A673 (cell line): ENCODE data around the gene GOLGA6L2. TPM values are rescaled to one million over a fixed set of nuclear protein-coding genes. Genes with fewer than 3 reads are reported as not detected.
"Not testable (repeated sequence)": the region's sequence is repeated elsewhere in the genome, so short reads cannot be mapped to it uniquely, and the experiment has no call there.

ENCODE experiments used
- BruUV-seq: library from RNA; stranded (reverse); fragments of 400-500 nt; replicated peaks from 2 replicates; lab custom pipeline; 2021; lab: Mats Ljungman, UMichigan
- CTCF ChIA-PET: fragments of 300-600 bp; sonication (Branson Sonifier 250); formaldehyde crosslinking; loops from one replicate; lab custom pipeline; 2022; ENCODE audit warnings: antibody characterized with exemption; lab: Charles Lee
- POLR2A ChIA-PET: fragments of 300-600 bp; sonication (Branson Sonifier 250); formaldehyde crosslinking; loops from one replicate; lab custom pipeline; 2022; ENCODE audit warnings: antibody characterized with exemption; ENCODE audit not compliant: low non-redundant PET; lab: Charles Lee
- DNase-seq: peaks from one replicate; pipeline ENCODE4 v3.0.0-alpha.2; 2015; ENCODE audit warnings: low spot score
- H3K27ac ChIP-seq: fragments of 200-600 bp; sonication (generic); 2 replicates; pipeline ENCODE4 v1.5.1; 2016; ENCODE audit warnings: mixed run types, low read depth, mild to moderate bottlenecking, mixed read lengths, antibody characterized with exemption, low read length; ENCODE audit not compliant: poor library complexity, severe bottlenecking
- H3K27me3 ChIP-seq: fragments of 200-600 bp; sonication (generic); replicated peaks from 2 replicates; pipeline ENCODE4 v1.6.1; 2017; ENCODE audit warnings: mixed run types, low read depth, mild to moderate bottlenecking, mixed read lengths, antibody characterized with exemption, low read length; ENCODE audit not compliant: insufficient read depth, poor library complexity
- H3K36me3 ChIP-seq: fragments of 200-600 bp; sonication (generic); 2 replicates; pipeline ENCODE4 v1.6.1; 2016; ENCODE audit warnings: mixed run types, mild to moderate bottlenecking, mixed read lengths, antibody characterized with exemption, low read length; ENCODE audit not compliant: insufficient read depth, poor library complexity, severe bottlenecking
- H3K4me1 ChIP-seq: fragments of 200-600 bp; sonication (generic); 2 replicates; pipeline ENCODE4 v1.6.1; 2017; ENCODE audit warnings: mixed run types, mild to moderate bottlenecking, mixed read lengths, antibody characterized with exemption, low read length; ENCODE audit not compliant: insufficient read depth, poor library complexity, severe bottlenecking
- H3K4me3 ChIP-seq: fragments of 200-600 bp; sonication (generic); 2 replicates; pipeline ENCODE4 v1.5.1; 2016; ENCODE audit warnings: low read depth, mixed run types, mild to moderate bottlenecking, mixed read lengths, low read length; ENCODE audit not compliant: poor library complexity, severe bottlenecking
- H3K9me3 ChIP-seq: fragments of 200-600 bp; sonication (generic); 2 replicates; pipeline ENCODE4 v1.6.1; 2016; ENCODE audit warnings: mixed run types, low read depth, mild to moderate bottlenecking, mixed read lengths, antibody characterized with exemption, low read length; ENCODE audit not compliant: poor library complexity, severe bottlenecking
- CTCF ChIP-seq: fragments of 300-800, 200-600 bp; sonication (generic); conservative IDR thresholded peaks from 2 replicates; pipeline ENCODE4 v1.5.1; 2017; ENCODE audit warnings: low read depth, mild to moderate bottlenecking, antibody characterized with exemption, low read length, moderate library complexity, mixed read lengths
- EZH2 ChIP-seq: fragments of 200-600 bp; sonication (generic); IDR thresholded peaks from 2 replicates; pipeline ENCODE4 v1.6.1; 2017; ENCODE audit warnings: borderline replicate concordance, low read depth, mild to moderate bottlenecking, mixed read lengths, antibody characterized with exemption, low read length; ENCODE audit not compliant: poor library complexity, severe bottlenecking
- intact Hi-C: fragments of 100-400 bp; cut with micrococcal nuclease; formaldehyde crosslinking; loops from one replicate; pipeline ENCODE4 v1.10.0; 2022; ENCODE audit not compliant: unreplicated experiment
- total RNA-seq: library from RNA; stranded (reverse); gene quantifications from 2 replicates; pipeline ENCODE4 v1.2.3, GENCODE V29; 2021

Gene GOLGA6L2
- total RNA-seq, 1 experiment from 2014 or later: not detected

- Histone ChIP-seq H3K27ac (no peak overlapping the region), H3K9me3 (no peaks in the 10 kb centered on the region), H3K4me1 (no peaks in the 10 kb centered on the region), H3K27me3 (no peaks in the 10 kb centered on the region), H3K4me3 (no peak overlapping the region), H3K36me3 (no peaks in the 10 kb centered on the region)
- DNase-seq: no peak
- ChIA-PET CTCF (no interaction called here), POLR2A (no interaction called here)
- intact Hi-C loops: no loop called here
- no TSS peak for BruUV-seq
- no peak for TF ChIP-seq EZH2
- no peak for TF ChIP-seq CTCF
Observed at GRCh38 chr15:23420806-23421575, 26.1 kb downstream of the GOLGA6L2 start.

- DNase-seq: no peak
- POLR2A ChIA-PET: no interaction called here
- H3K4me3 ChIP-seq: no peak overlapping the region
- no TSS peak for BruUV-seq
- no peaks in the 10 kb centered on the region for H3K36me3 ChIP-seq
- H3K4me1 ChIP-seq: no peaks in the 10 kb centered on the region
- no peak overlapping the region for H3K27ac ChIP-seq
- TF ChIP-seq EZH2 (no peak), CTCF (no peak)
- no peaks in the 10 kb centered on the region for H3K27me3 ChIP-seq
- CTCF ChIA-PET: no interaction called here
- intact Hi-C loops: loop anchor here (5.0 kb wide), 1 partner anchor 46 kb away; no protein-coding TSS in a partner anchor
- no peaks in the 10 kb centered on the region for H3K9me3 ChIP-seq
Observed at GRCh38 chr15:23416349-23417276, 30.4 kb downstream of the GOLGA6L2 start.

DNA sequence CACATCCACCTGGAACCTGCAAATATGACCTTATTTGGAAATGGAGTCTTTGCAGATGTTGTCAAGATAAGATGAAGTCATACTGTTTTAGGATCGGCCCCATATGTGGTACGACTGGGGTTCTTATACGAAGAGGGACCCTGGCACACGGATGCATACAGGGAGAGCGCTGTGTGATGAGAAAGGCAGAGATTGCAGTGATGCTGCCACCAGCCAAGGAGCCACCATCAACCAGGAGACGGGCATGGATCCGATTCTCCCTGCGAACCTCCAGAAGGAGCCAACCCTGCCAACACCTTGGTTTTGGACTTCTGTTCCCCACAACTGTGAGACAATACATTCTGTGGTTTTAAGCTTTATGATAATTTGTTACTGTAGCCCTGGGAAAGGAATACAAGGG is 31.2 kb downstream of the GOLGA6L2 start:
- H3K27me3 ChIP-seq, H3K36me3 ChIP-seq, CTCF ChIA-PET, BruUV-seq, H3K4me3 ChIP-seq, POLR2A ChIA-PET, H3K27ac ChIP-seq, H3K4me1 ChIP-seq, DNase-seq, H3K9me3 ChIP-seq: not testable (repeated sequence)
- intact Hi-C loops: loop anchor here (5.0 kb wide), 1 partner anchor 46 kb away; no protein-coding TSS in a partner anchor
